ENCODE data around the gene SIRT2. TPM values are rescaled to one million over a fixed set of nuclear protein-coding genes. Genes with fewer than 3 reads are reported as not detected.

Gene SIRT2
- total and polyA plus RNA-seq, 12 donors, result 46.4 to 145 (median 67.9) TPM

DNA sequence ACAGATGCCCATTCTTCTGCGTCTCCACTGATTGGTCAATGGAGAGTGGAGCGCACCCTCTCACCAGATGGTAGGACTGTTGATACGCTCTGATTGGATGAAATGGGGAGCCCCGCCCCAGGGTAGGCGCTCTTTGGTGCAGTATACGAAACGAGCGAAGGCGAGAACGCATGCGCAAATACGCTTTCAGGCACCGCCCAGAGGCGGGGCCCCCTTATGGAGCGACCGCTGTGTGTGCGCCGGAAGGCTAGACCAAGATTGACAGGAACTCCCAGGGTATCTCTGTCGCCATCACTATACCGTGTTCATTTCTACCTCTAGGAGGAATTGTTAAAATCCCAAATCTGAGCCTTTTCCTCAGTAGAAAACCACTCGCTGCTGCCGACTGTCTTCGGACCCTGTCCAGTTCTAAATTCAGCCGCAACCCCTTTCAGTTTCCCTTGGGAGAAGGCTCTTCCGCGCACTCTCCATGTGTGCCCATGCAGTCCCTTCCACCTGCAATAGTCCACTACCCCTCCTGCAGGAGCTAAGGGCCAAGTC, 48.9 kb downstream of the SIRT2 start:
- no peaks in the 10 kb centered on the region for H3K27me3 ChIP-seq
- no peaks in the 10 kb centered on the region for H3K9me3 ChIP-seq (replicated peaks in 1 of 3)
- peaks cover 24 to 41% of the 10 kb centered on the region in 2 donors for H3K4me1 ChIP-seq (replicated peaks in 1 of 2)
- 0 to 1% (median 0%) methylated on average over 10 to 26 of the region's 26 CpGs for WGBS, 4 donors
- peaks cover 0 to 19% of the 10 kb centered on the region in 2 donors for H3K36me3 ChIP-seq (replicated peaks in 1 of 2)
- peak overlapping the region; percentile 95 to 100 (median 98) for H3K27ac ChIP-seq
- peak overlapping the region in 2 of 4 donors; percentile 48 to 98 for H3K4me3 ChIP-seq
- intact Hi-C loops (cut with DNase I), result no loop called here
- DNase-seq, result peak in 5 of 7 donors; percentile 60 to 100 (median 100)
- TF ChIP-seq POLR2A (IDR thresholded peaks at IDR 0.05), result peak; percentile 73 to 93
- TF ChIP-seq CTCF (IDR thresholded peaks at IDR 0.05), result peak in 5 of 6 experiments; percentile 35 to 63 (median 43)

DNA sequence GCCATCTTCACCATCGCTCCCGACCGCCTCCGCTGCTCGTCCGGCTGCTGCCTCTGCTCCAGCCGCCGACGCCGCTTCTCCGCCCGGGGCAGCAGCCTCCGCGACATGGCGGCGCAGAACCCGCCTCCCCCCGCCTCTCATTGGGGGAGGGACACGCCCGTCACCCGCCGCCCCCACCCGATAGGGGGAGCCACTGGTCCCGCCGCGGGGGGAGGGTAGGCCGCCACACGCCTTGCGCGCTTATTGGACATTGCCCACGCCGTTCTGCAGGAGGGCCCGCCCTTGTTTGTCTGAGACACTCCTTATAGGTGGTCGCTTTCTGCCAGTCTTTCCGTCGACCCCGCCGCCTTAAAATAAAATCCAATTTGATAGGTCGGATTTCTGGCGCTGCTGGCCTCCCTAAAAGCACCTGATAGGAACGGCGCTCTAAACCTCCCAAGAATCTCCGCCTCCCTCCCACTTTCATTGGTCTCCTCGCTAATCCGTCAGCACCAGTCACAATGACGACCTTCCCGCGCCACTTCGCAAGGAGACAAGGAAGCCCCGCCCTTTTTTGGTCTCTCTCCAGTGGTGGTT, 49.5 kb downstream of the SIRT2 start, which contains the start of gene HNRNPL:
Gene HNRNPL, minus strand, starts transcription at position 127 of the 576 bp plus-strand sequence. Its CDS starts 20 bp downstream, at position 107.
- no peaks in the 10 kb centered on the region for H3K27me3 ChIP-seq
- H3K27ac ChIP-seq, result peak within 1 kb of the TSS; percentile 98 to 100 (median 100)
- TF ChIP-seq POLR2A (IDR thresholded peaks at IDR 0.05) (peak; percentile 96), CTCF (IDR thresholded peaks at IDR 0.05) (peak; percentile 16 to 54 (median 36))
- H3K9me3 ChIP-seq (replicated peaks in 1 of 3), result no peaks in the 10 kb centered on the region
- DNase-seq, result peak in 4 of 7 donors; percentile 99 to 100 (median 100)
- H3K4me1 ChIP-seq (replicated peaks in 1 of 2), result peaks cover 24 to 45% of the 10 kb centered on the region in 2 donors
- 0 to 1% (median 0%) methylated on average over 1 to 50 of the region's 50 CpGs for WGBS, 4 donors
- H3K4me3 ChIP-seq, result peak within 1 kb of the TSS; percentile 25 to 99 (median 76)
- H3K36me3 ChIP-seq (replicated peaks in 1 of 2), result peaks cover 0 to 25% of the 10 kb centered on the region in 2 donors
- intact Hi-C loops (cut with DNase I), result loop anchor here (5.0 to 10.0 kb wide), 2 partner anchors 115 to 123 kb away; no protein-coding TSS in a partner anchor

DNA sequence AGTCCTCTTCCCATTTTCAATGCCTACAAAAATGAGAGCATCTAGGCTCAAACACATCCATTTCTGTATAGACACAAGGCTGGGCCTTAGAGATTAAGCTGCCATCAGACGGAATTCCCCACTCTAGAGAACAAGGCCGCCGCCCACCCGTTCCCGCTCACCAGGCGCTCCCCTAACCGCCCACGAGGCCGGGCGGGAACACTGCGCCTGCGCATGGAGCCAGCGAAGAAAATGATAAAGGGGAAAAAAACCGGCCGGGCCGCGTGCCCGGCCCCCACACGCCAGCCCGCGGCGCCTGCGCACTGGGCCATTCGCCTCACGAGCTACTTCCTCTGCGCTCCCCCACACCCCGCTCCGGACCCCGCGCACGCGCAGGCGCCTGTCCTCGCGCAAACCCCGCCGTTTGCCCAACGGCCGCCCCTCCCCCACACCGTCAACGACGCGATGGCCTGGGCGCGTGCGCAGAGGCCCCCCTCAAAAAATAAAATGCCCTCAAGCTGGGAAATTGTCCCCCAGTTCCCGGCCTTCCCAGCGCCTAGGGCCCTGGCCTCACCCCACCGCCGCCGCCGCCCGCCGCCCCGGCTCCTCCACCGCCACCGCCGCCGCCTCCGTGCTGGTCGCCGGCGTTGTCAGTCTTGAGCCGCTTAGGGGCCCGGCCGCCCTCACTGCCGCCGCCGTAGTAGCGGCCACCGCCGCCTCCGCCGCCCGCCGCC, 50.1 kb downstream of the SIRT2 start:
- no peak for TF ChIP-seq POLR2A (IDR thresholded peaks at IDR 0.05)
- TF ChIP-seq CTCF (IDR thresholded peaks at IDR 0.05), result no peak
- peaks cover 0 to 31% of the 10 kb centered on the region in 2 donors for H3K36me3 ChIP-seq (replicated peaks in 1 of 2)
- 0 to 1% (median 1%) methylated on average over 34 to 76 of the region's 76 CpGs for WGBS, 4 donors
- H3K4me1 ChIP-seq (replicated peaks in 1 of 2), result peaks cover 24 to 50% of the 10 kb centered on the region in 2 donors
- intact Hi-C loops (cut with DNase I), result loop anchor here (5.0 to 10.0 kb wide), 2 partner anchors 115 to 122 kb away; no protein-coding TSS in a partner anchor
- no peaks in the 10 kb centered on the region for H3K27me3 ChIP-seq
- peak; percentile 97 to 99 (median 98) for DNase-seq
- H3K4me3 ChIP-seq, result peak overlapping the region; percentile 25 to 99 (median 76)
- H3K27ac ChIP-seq, result peak overlapping the region; percentile 98 to 100 (median 100)
- no peaks in the 10 kb centered on the region for H3K9me3 ChIP-seq (replicated peaks in 1 of 3)
